ENCODE data around the gene EPHB2.

DNA sequence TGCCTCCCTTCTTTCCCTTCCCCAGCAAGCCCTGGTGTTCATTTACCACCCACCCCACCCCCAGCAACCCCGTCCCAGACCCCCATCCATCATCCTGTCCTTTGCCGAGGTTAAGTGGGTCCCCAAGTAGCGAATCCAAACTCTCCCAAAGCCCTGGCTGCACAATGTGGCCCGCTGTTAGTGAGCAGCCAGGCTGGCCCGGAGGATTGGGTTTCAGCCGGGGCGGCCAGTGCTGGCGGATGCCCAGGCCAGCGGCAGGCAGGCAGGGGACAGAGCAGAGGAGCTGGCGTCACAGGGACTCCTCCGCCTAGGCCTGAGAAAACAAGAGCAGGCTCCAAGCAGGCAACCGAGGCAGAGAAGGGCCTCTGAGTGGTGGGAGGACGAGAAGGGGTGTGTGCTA, 61.4 kb downstream of the EPHB2 start:
- TF ChIP-seq, protein P1, sequence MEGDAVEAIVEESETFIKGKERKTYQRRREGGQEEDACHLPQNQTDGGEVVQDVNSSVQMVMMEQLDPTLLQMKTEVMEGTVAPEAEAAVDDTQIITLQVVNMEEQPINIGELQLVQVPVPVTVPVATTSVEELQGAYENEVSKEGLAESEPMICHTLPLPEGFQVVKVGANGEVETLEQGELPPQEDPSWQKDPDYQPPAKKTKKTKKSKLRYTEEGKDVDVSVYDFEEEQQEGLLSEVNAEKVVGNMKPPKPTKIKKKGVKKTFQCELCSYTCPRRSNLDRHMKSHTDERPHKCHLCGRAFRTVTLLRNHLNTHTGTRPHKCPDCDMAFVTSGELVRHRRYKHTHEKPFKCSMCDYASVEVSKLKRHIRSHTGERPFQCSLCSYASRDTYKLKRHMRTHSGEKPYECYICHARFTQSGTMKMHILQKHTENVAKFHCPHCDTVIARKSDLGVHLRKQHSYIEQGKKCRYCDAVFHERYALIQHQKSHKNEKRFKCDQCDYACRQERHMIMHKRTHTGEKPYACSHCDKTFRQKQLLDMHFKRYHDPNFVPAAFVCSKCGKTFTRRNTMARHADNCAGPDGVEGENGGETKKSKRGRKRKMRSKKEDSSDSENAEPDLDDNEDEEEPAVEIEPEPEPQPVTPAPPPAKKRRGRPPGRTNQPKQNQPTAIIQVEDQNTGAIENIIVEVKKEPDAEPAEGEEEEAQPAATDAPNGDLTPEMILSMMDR (IDR thresholded peaks at IDR 0.05), result no peak
- TF ChIP-seq POLR2AphosphoS5 (IDR thresholded peaks at IDR 0.05) (no peak), POLR2A (IDR thresholded peaks at IDR 0.05) (no peak), EP300 (IDR thresholded peaks at IDR 0.05) (no peak)

Measured in sigmoid colon (tissue), 4 donors.